ENCODE results near the gene NCAM1. TPM values are rescaled to one million over a fixed set of nuclear protein-coding genes. Genes with fewer than 3 reads are reported as not detected.
A peak's percentile ranks its signal among the peaks of the same experiment; 100 is the strongest.

The NCAM1 gene
- total RNA-seq, 1 donor from 2014 or later, result 332 TPM

GRCh38 chr11:113111156-113111555 is 149.9 kb downstream of the NCAM1 start:
- Histone ChIP-seq H3K9me3 (replicated peaks) (no peaks in the 10 kb centered on the region), H3K27ac (replicated peaks) (no peak overlapping the region), H3K4me3 (no peak overlapping the region), H3K4me1 (peaks cover 53% of the 10 kb centered on the region), H3K36me3 (no peaks in the 10 kb centered on the region), H3K27me3 (ENCODE audit: low read depth) (no peaks in the 10 kb centered on the region)
- TF ChIP-seq, protein P1, sequence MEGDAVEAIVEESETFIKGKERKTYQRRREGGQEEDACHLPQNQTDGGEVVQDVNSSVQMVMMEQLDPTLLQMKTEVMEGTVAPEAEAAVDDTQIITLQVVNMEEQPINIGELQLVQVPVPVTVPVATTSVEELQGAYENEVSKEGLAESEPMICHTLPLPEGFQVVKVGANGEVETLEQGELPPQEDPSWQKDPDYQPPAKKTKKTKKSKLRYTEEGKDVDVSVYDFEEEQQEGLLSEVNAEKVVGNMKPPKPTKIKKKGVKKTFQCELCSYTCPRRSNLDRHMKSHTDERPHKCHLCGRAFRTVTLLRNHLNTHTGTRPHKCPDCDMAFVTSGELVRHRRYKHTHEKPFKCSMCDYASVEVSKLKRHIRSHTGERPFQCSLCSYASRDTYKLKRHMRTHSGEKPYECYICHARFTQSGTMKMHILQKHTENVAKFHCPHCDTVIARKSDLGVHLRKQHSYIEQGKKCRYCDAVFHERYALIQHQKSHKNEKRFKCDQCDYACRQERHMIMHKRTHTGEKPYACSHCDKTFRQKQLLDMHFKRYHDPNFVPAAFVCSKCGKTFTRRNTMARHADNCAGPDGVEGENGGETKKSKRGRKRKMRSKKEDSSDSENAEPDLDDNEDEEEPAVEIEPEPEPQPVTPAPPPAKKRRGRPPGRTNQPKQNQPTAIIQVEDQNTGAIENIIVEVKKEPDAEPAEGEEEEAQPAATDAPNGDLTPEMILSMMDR (IDR thresholded peaks at IDR 0.05; ENCODE audit: borderline replicate concordance), result no peak
- DNase-seq, result no peak
- intact Hi-C loops (cut with micrococcal nuclease), result no loop called here

DNA sequence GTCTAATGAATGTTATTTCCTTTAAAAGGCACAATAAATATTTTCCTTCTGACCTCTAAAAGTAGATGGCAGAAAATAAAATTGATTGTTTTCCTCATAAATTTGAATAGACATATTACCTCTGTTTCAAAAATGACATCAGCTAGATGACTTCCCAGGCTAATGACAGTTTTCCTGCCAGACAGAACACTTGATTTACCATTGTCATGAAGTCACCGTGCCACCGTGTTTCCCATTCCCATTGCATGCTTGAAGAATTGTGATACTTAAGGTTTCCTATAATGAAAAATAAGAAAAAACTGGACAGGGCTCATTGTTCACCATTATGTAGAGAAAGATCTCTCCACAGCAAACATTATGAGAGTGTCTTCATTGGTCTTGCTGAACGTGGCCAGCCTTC is 151.1 kb downstream of the NCAM1 start:
- H3K4me1 ChIP-seq, result peaks cover 48% of the 10 kb centered on the region
- intact Hi-C loops (cut with micrococcal nuclease), result no loop called here

DNA sequence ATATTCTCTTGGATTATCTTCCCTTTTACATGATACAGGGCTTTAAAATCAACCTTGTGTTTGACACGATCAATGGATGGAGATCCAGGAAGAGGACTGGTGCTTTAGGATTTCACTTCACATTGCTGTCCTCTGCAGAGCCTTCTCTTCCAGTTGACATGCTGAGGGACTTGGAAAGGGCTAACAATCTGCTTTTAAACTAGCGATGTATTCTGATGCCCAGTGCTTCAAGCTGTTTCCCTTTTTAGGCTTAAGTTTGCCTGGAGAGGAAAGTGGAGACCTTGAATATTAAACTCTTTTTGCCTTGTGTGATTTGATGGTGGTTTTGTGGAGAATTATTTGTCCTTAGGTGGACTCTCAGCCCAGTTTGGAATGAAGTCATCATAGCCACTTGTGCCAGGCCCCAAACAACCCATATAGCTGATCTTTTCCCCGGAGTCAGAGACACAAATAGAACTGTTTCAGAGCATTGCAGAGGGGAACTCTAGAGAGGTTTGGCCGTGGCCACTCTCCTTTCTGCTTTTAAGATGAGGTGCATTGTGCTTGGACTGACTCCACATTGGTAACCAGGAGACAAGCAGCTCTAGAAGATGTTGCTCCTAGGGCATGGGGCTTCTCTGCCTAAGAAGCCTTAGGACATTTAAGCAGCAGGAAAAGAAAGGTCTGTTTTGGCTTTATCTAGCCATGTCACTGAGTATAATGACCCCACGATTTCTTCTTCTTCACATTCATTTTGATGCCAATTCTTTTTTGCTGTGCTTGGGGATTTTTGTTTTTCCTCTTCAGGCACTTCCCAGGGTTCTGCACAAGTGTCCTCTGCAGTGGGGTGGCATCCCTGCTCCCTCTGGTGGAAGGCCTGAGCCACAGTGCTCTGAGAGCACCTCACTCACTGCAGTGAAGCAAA is 152.8 kb downstream of the NCAM1 start:
- peak; percentile 28 for DNase-seq
- H3K4me3 ChIP-seq, result no peak overlapping the region
- H3K27me3 ChIP-seq (ENCODE audit: low read depth), result no peaks in the 10 kb centered on the region
- H3K9me3 ChIP-seq (replicated peaks), result no peaks in the 10 kb centered on the region
- H3K27ac ChIP-seq (replicated peaks), result peak overlapping the region; percentile 69
- H3K4me1 ChIP-seq, result peaks cover 65% of the 10 kb centered on the region
- TF ChIP-seq, protein P1 (IDR thresholded peaks at IDR 0.05; ENCODE audit: borderline replicate concordance), result peak; percentile 76
- no peaks in the 10 kb centered on the region for H3K36me3 ChIP-seq
- intact Hi-C loops (cut with micrococcal nuclease), result no loop called here

More for the DNA sequence above, 151.1 kb downstream of the NCAM1 start:
- Histone ChIP-seq H3K27me3 (ENCODE audit: low read depth) (no peaks in the 10 kb centered on the region), H3K36me3 (no peaks in the 10 kb centered on the region), H3K9me3 (replicated peaks) (no peaks in the 10 kb centered on the region), H3K4me3 (no peak overlapping the region), H3K27ac (replicated peaks) (no peak overlapping the region)
- DNase-seq, result no peak
- TF ChIP-seq, protein P1 (IDR thresholded peaks at IDR 0.05; ENCODE audit: borderline replicate concordance), result no peak

DNA sequence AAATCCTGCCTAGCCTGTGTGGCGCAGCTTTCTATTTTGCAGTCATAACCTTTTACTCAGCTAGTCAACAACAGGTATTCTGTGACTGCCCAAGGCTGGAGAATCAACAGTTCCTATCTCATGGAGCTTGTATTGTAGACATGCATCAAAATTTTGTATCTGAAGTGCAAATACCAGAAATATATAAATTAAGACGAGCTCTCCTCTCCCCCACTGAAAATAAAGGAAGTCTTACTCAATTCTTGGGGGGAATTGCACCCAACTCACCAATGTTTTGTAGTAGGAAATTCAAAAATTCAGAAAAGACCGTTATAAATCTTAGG is 153.4 kb downstream of the NCAM1 start:
- Histone ChIP-seq H3K27me3 (ENCODE audit: low read depth) (no peaks in the 10 kb centered on the region), H3K27ac (replicated peaks) (peak overlapping the region; percentile 69), H3K9me3 (replicated peaks) (no peaks in the 10 kb centered on the region), H3K4me3 (no peak overlapping the region), H3K36me3 (no peaks in the 10 kb centered on the region), H3K4me1 (peaks cover 66% of the 10 kb centered on the region)
- no peak for DNase-seq
- TF ChIP-seq, protein P1 (IDR thresholded peaks at IDR 0.05; ENCODE audit: borderline replicate concordance), result no peak
- intact Hi-C loops (cut with micrococcal nuclease), result no loop called here

GRCh38 chr11:113118104-113118503 is 156.9 kb downstream of the NCAM1 start:
- Histone ChIP-seq H3K36me3 (no peaks in the 10 kb centered on the region), H3K27ac (replicated peaks) (no peak overlapping the region), H3K4me1 (peaks cover 59% of the 10 kb centered on the region), H3K9me3 (replicated peaks) (no peaks in the 10 kb centered on the region), H3K4me3 (no peak overlapping the region), H3K27me3 (ENCODE audit: low read depth) (no peaks in the 10 kb centered on the region)
- intact Hi-C loops (cut with micrococcal nuclease), result no loop called here
- no peak for DNase-seq
- TF ChIP-seq, protein P1 (IDR thresholded peaks at IDR 0.05; ENCODE audit: borderline replicate concordance), result no peak

Measured in left ventricle myocardium inferior (tissue), 1 donor.